IgD-negative memory B cell (primary cell): Measurements from ENCODE around the gene DCDC2. TPM values are rescaled to one million over a fixed set of nuclear protein-coding genes. Genes with fewer than 3 reads are reported as not detected.
"Not testable (repeated sequence)": the region's sequence is repeated elsewhere in the genome, so short reads cannot be mapped to it uniquely, and the experiment has no call there.

Source experiments
- H3K27ac Mint-ChIP-seq, 3 donors: one replicate each; pipeline ENCODE4 v1.8.0; 2020 to 2022; ENCODE audit warnings: mild to moderate bottlenecking in 3 of 3, mixed read lengths in 3 of 3, moderate library complexity in 1 of 3
- H3K27me3 Mint-ChIP-seq: one replicate; pipeline ENCODE4 v1.8.0; 2021; ENCODE audit warnings: mixed read lengths
- H3K36me3 Mint-ChIP-seq: one replicate; pipeline ENCODE4 v1.8.0; 2020; ENCODE audit warnings: mild to moderate bottlenecking, mixed read lengths
- H3K4me1 Mint-ChIP-seq, 3 donors: one replicate each; pipeline ENCODE4 v1.8.0; 2020 to 2022; ENCODE audit warnings: mixed read lengths in 3 of 3, mild to moderate bottlenecking in 1 of 3
- H3K4me3 Mint-ChIP-seq, 4 donors: one replicate each; pipeline ENCODE4 v1.8.0; 2020 to 2022; ENCODE audit warnings: mild to moderate bottlenecking in 4 of 4, mixed read lengths in 4 of 4, moderate library complexity in 3 of 4
- H3K9me3 Mint-ChIP-seq, 3 donors: one replicate each; pipeline ENCODE4 v1.8.0; 2020 to 2021; ENCODE audit warnings: mixed read lengths in 3 of 3, mild to moderate bottlenecking in 1 of 3
- polyA plus RNA-seq: library from polyadenylated mRNA; unstranded; fragments of 300-500 nt; fragmentation: Illumina TruSeq; gene quantifications from one replicate; pipeline ENCODE4 v1.2.3, GENCODE V29; 2021

Gene DCDC2
- polyA plus RNA-seq, 1 donor from 2014 or later = not detected

DNA sequence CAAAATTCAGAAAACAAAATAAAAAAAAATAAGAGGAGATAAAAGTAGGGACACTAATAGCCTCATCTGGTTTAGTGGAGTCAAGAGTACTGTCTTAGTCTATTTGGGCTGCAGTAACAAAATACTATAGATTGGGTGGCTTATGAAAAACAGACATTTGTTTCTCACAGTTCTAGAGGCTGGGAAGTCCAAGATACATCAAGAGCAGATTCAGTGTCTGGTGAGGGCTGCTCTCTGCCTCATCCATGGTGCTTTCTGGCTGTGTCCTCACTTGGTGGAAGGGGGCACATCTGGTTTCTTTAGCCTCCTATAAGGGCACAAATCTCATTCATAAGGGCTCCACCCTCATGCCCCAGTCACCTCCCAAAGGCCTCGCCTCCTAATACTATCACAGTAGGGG is 205.8 kb downstream of the DCDC2 start:
- H3K4me3 Mint-ChIP-seq = no peak overlapping the region
- H3K27ac Mint-ChIP-seq = no peak overlapping the region
- H3K36me3 Mint-ChIP-seq = no peaks in the 10 kb centered on the region
- H3K9me3 Mint-ChIP-seq = peaks cover 0 to 3% (median 0%) of the 10 kb centered on the region in 3 donors
- no peaks in the 10 kb centered on the region for H3K27me3 Mint-ChIP-seq
- H3K4me1 Mint-ChIP-seq = no peaks in the 10 kb centered on the region

- no peaks in the 10 kb centered on the region for H3K4me1 Mint-ChIP-seq
- H3K36me3 Mint-ChIP-seq = no peaks in the 10 kb centered on the region
- H3K27me3 Mint-ChIP-seq = no peaks in the 10 kb centered on the region
- no peak overlapping the region for H3K4me3 Mint-ChIP-seq
- no peaks in the 10 kb centered on the region for H3K9me3 Mint-ChIP-seq
- no peak overlapping the region for H3K27ac Mint-ChIP-seq
These were observed 208.0 kb downstream of the DCDC2 start for GRCh38 chr6:24149836-24150235.

- Mint-ChIP-seq H3K4me1 (peaks cover 0 to 1% (median 0%) of the 10 kb centered on the region in 3 donors), H3K27ac (no peak overlapping the region), H3K9me3 (no peaks in the 10 kb centered on the region), H3K4me3 (no peak overlapping the region), H3K27me3 (no peaks in the 10 kb centered on the region), H3K36me3 (no peaks in the 10 kb centered on the region)
These were observed 208.6 kb downstream of the DCDC2 start for GRCh38 chr6:24149296-24149695.

GRCh38 chr6:24148684-24149083 is 209.2 kb downstream of the DCDC2 start:
- H3K27ac Mint-ChIP-seq = no peak overlapping the region
- H3K4me3 Mint-ChIP-seq = no peak overlapping the region
- no peaks in the 10 kb centered on the region for H3K9me3 Mint-ChIP-seq
- no peaks in the 10 kb centered on the region for H3K27me3 Mint-ChIP-seq
- peaks cover 0 to 3% (median 0%) of the 10 kb centered on the region in 3 donors for H3K4me1 Mint-ChIP-seq
- H3K36me3 Mint-ChIP-seq = no peaks in the 10 kb centered on the region

GRCh38 chr6:24148154-24148570 is 209.7 kb downstream of the DCDC2 start:
- H3K9me3 Mint-ChIP-seq = no peaks in the 10 kb centered on the region
- H3K4me3 Mint-ChIP-seq = no peak overlapping the region
- H3K36me3 Mint-ChIP-seq = no peaks in the 10 kb centered on the region
- no peak overlapping the region for H3K27ac Mint-ChIP-seq
- no peaks in the 10 kb centered on the region for H3K27me3 Mint-ChIP-seq
- H3K4me1 Mint-ChIP-seq = peaks cover 0 to 3% (median 0%) of the 10 kb centered on the region in 3 donors

GRCh38 chr6:24147511-24148153 is 210.2 kb downstream of the DCDC2 start:
- H3K27ac Mint-ChIP-seq = no peak overlapping the region
- H3K27me3 Mint-ChIP-seq = no peaks in the 10 kb centered on the region
- H3K4me3 Mint-ChIP-seq = no peak overlapping the region
- no peaks in the 10 kb centered on the region for H3K9me3 Mint-ChIP-seq
- no peaks in the 10 kb centered on the region for H3K36me3 Mint-ChIP-seq
- peaks cover 0 to 3% (median 0%) of the 10 kb centered on the region in 3 donors for H3K4me1 Mint-ChIP-seq

DNA sequence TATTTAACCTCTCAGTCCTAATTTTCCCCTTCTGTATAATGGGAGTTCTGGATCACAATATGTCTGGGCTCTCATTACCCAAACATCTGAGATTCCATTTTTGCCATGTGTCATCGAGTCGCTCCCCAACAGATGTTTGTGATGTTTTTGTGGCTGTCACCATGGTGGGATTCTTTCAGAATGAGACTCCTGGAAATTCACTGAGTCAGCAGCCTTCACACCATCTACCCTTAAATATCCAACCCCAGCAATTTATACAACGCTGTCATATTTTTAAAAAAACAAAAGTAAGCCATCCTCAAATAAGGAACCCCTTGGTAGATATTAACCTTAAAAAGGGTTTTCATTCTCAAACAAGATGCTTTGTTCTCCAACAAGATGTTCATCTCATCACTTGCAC is 211.0 kb downstream of the DCDC2 start:
- Mint-ChIP-seq H3K36me3 (no peaks in the 10 kb centered on the region), H3K27ac (no peak overlapping the region), H3K4me1 (peaks cover 0 to 3% (median 0%) of the 10 kb centered on the region in 3 donors), H3K4me3 (no peak overlapping the region), H3K9me3 (no peaks in the 10 kb centered on the region), H3K27me3 (no peaks in the 10 kb centered on the region)

- Mint-ChIP-seq H3K27ac (no peak overlapping the region), H3K9me3 (no peaks in the 10 kb centered on the region), H3K4me3 (no peak overlapping the region), H3K27me3 (peaks cover 2% of the 10 kb centered on the region), H3K36me3 (no peaks in the 10 kb centered on the region), H3K4me1 (peaks cover 0 to 3% (median 0%) of the 10 kb centered on the region in 3 donors)
These were observed 212.1 kb downstream of the DCDC2 start for GRCh38 chr6:24145690-24146131.

- H3K4me3 Mint-ChIP-seq, H3K27me3 Mint-ChIP-seq, H3K27ac Mint-ChIP-seq, H3K9me3 Mint-ChIP-seq, H3K4me1 Mint-ChIP-seq, H3K36me3 Mint-ChIP-seq: not testable (repeated sequence)
These were observed 215.1 kb downstream of the DCDC2 start for GRCh38 chr6:24142733-24143132.

- H3K36me3 Mint-ChIP-seq = no peaks in the 10 kb centered on the region
- peaks cover 0 to 3% (median 0%) of the 10 kb centered on the region in 3 donors for H3K4me1 Mint-ChIP-seq
- H3K27me3 Mint-ChIP-seq = peaks cover 2% of the 10 kb centered on the region
- H3K27ac Mint-ChIP-seq = no peak overlapping the region
- H3K9me3 Mint-ChIP-seq = peaks cover 0 to 8% (median 0%) of the 10 kb centered on the region in 3 donors
- H3K4me3 Mint-ChIP-seq = no peak overlapping the region
These were observed 217.3 kb downstream of the DCDC2 start for GRCh38 chr6:24140591-24140990.

GRCh38 chr6:24139639-24140038 is 218.2 kb downstream of the DCDC2 start:
- no peaks in the 10 kb centered on the region for H3K36me3 Mint-ChIP-seq
- no peak overlapping the region for H3K27ac Mint-ChIP-seq
- H3K9me3 Mint-ChIP-seq = peaks cover 0 to 8% (median 0%) of the 10 kb centered on the region in 3 donors
- no peak overlapping the region for H3K4me3 Mint-ChIP-seq
- H3K4me1 Mint-ChIP-seq = peaks cover 0 to 3% (median 0%) of the 10 kb centered on the region in 3 donors
- H3K27me3 Mint-ChIP-seq = peaks cover 2% of the 10 kb centered on the region

DNA sequence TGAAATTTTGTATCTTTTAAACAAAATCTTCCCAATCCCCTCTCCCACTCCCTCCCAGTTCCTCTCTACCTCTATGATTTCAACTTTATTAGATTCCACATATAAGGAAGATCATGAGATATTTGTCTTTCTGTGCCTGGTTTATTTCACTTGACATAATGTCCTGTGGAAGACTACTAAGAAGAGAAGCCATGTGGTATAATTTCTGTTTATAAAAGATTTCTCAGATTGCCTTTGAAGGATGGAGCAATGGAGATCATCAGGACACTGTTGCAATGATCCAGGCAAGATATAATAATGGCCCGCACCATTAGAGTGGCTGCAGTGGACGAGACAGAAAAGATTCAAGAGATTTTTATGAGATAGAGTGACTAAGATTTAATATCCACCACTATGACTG is 218.8 kb downstream of the DCDC2 start:
- peaks cover 2% of the 10 kb centered on the region for H3K27me3 Mint-ChIP-seq
- H3K4me1 Mint-ChIP-seq = peaks cover 0 to under 1% (median 0%) of the 10 kb centered on the region in 3 donors
- H3K27ac Mint-ChIP-seq = no peak overlapping the region
- no peak overlapping the region for H3K4me3 Mint-ChIP-seq
- H3K9me3 Mint-ChIP-seq = peaks cover 0 to 8% (median 0%) of the 10 kb centered on the region in 3 donors
- no peaks in the 10 kb centered on the region for H3K36me3 Mint-ChIP-seq

DNA sequence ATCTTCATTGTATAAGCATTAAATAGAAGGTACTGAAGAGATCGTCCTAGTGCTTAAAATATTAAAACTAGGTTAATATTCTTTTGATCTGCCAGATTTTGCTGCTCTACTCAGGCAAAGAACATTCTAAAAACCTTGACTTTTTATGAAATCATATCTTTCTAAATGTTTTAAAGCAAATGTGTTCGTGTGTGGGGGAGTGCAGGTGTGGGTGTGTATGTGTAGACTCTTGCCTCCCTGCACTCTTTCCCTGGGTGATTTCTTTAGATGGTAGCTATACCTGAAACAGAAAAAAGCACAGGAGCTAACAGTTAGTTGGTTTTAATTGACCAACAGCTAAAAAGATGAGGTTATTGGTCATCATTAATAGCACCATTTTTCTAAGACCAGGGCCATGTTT is 226.1 kb downstream of the DCDC2 start:
- H3K27me3 Mint-ChIP-seq = no peaks in the 10 kb centered on the region
- H3K9me3 Mint-ChIP-seq = peaks cover 0 to 2% (median 1%) of the 10 kb centered on the region in 3 donors
- H3K4me1 Mint-ChIP-seq = no peaks in the 10 kb centered on the region
- no peak overlapping the region for H3K27ac Mint-ChIP-seq
- H3K4me3 Mint-ChIP-seq = no peak overlapping the region
- no peaks in the 10 kb centered on the region for H3K36me3 Mint-ChIP-seq

GRCh38 chr6:24127316-24127715 is 230.5 kb downstream of the DCDC2 start:
- no peaks in the 10 kb centered on the region for H3K36me3 Mint-ChIP-seq
- peaks cover 0 to 9% (median 3%) of the 10 kb centered on the region in 3 donors for H3K9me3 Mint-ChIP-seq
- H3K27me3 Mint-ChIP-seq = peaks cover 11% of the 10 kb centered on the region
- H3K4me1 Mint-ChIP-seq = no peaks in the 10 kb centered on the region
- no peak overlapping the region for H3K27ac Mint-ChIP-seq
- H3K4me3 Mint-ChIP-seq = no peak overlapping the region

DNA sequence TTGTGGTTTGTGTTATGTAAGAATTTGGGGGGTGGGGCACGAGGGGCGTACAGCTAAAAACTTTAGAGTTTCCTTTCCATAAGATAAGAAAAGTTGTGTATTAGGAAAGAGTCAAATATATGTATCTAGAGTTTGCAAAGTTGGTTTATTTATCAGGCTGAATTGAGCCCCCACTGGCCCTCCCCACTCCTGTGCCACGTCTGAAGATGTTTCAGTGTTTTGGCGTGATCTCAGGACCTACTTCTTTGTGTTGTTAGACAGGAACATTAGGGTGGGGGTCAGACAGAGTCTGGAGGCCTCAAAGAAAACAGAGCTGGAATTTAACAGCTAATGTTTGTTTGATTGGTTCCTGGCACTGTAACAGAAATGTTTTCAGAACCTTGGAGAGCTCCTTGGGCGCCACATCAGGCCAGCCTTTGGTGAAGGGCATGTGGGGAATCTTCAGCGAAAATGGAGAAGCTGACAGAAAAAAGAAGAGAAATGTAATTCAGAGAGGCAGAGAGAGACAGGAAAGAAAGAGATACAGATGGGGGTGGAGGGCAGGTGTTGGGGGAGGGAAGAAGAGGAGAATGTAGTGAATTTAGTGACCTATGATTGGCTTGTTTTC is 231.2 kb downstream of the DCDC2 start:
- Mint-ChIP-seq H3K4me1 (no peaks in the 10 kb centered on the region), H3K27me3 (peaks cover 14% of the 10 kb centered on the region), H3K27ac (no peak overlapping the region), H3K9me3 (peaks cover 0 to 9% (median 3%) of the 10 kb centered on the region in 3 donors), H3K4me3 (no peak overlapping the region), H3K36me3 (no peaks in the 10 kb centered on the region)

GRCh38 chr6:24125980-24126379 is 231.9 kb downstream of the DCDC2 start, which contains the start of gene NRSN1:
Gene NRSN1 (plus strand): TSS chr6:24126215. CDS start chr6:24134328, 8,113 bp downstream.
- Mint-ChIP-seq H3K27ac (no peak within 1 kb of the TSS), H3K4me3 (no peak within 1 kb of the TSS)

More at GRCh38 chr6:24125980-24126379, 231.9 kb downstream of the DCDC2 start, which contains the start of gene NRSN1:
- Mint-ChIP-seq H3K27me3 (peaks cover 14% of the 10 kb centered on the region), H3K9me3 (peaks cover 0 to 9% (median 2%) of the 10 kb centered on the region in 3 donors), H3K36me3 (no peaks in the 10 kb centered on the region), H3K4me1 (peaks cover 0 to 2% (median 0%) of the 10 kb centered on the region in 3 donors)
